Fibroblast of the aortic adventitia (primary cell): ENCODE measurements around the gene ZCCHC7. TPM values are rescaled to one million over a fixed set of nuclear protein-coding genes. Genes with fewer than 3 reads are reported as not detected.

Source experiments
- DNase-seq: peaks from one replicate; pipeline ENCODE4 v3.0.0-alpha.2; 2010; ENCODE audit warnings: low read depth
- H3K4me3 ChIP-seq: 2 replicates; pipeline ENCODE4 v1.5.1; 2011; ENCODE audit warnings: low read depth, mild to moderate bottlenecking, control low read depth, low read length, moderate library complexity
- CTCF ChIP-seq: IDR thresholded peaks from 2 replicates; pipeline ENCODE4 v1.5.1; 2011; ENCODE audit warnings: mild to moderate bottlenecking, low read length, control low read depth, inconsistent platforms; ENCODE audit not compliant: insufficient read depth
- total RNA-seq: library from RNA; depleted of rRNA; stranded (reverse); fragments of >200 nt; gene quantifications from 2 replicates; pipeline ENCODE4 v1.2.3, GENCODE V29; 2012; ENCODE audit warnings: low replicate concordance

Gene ZCCHC7
- total RNA-seq, 1 donor, result 31.8 TPM

- no peak for TF ChIP-seq CTCF
- H3K4me3 ChIP-seq, result no peak overlapping the region
- no peak for DNase-seq
These were observed 204.5 kb downstream of the ZCCHC7 start for GRCh38 chr9:37324691-37325490.

- no peak overlapping the region for H3K4me3 ChIP-seq
- TF ChIP-seq CTCF, result no peak
- DNase-seq, result peak; percentile 47
These were observed 205.4 kb downstream of the ZCCHC7 start for GRCh38 chr9:37325778-37326177.

GRCh38 chr9:37327553-37327952 is 207.2 kb downstream of the ZCCHC7 start:
- no peak overlapping the region for H3K4me3 ChIP-seq
- no peak for TF ChIP-seq CTCF
- DNase-seq, result no peak

GRCh38 chr9:37328556-37329227 is 208.3 kb downstream of the ZCCHC7 start:
- H3K4me3 ChIP-seq, result no peak overlapping the region
- TF ChIP-seq CTCF, result no peak
- no peak for DNase-seq

- DNase-seq, result peak; percentile 61
- peak; percentile 47 for TF ChIP-seq CTCF
- no peak overlapping the region for H3K4me3 ChIP-seq
These were observed 209.2 kb downstream of the ZCCHC7 start for GRCh38 chr9:37329576-37329975.

GRCh38 chr9:37331871-37332270 is 211.5 kb downstream of the ZCCHC7 start:
- no peak for TF ChIP-seq CTCF
- H3K4me3 ChIP-seq, result no peak overlapping the region
- DNase-seq, result no peak
